Spleen (tissue), 7 donors: Measurements from ENCODE around the gene THBS4.

ENCODE experiments used
- CTCF ChIP-seq, 11 experiments: fragments of 200-600 bp in 7 of 11; fragments of 450-650 bp in 4 of 11; sonication (generic) in 4 of 11; IDR thresholded peaks in 8 of 11; conservative IDR thresholded peaks in 3 of 11; 1 replicate in 7 of 11; 2 replicates in 4 of 11; pipeline versions ENCODE4 v1.4.0 to v1.8.0; 2016 to 2021; ENCODE audit warnings: antibody characterized with exemption in 11 of 11, inconsistent platforms in 4 of 11, mild to moderate bottlenecking in 1 of 11
- POLR2A ChIP-seq, 3 donors: fragments of 450-650 bp; IDR thresholded peaks; one replicate each; pipeline ENCODE4 v1.5.1; 2017; ENCODE audit warnings: antibody characterized with exemption in 3 of 3, mild to moderate bottlenecking in 1 of 3
- POLR2AphosphoS5 ChIP-seq, 3 donors: sonication (generic); formaldehyde crosslinking; IDR thresholded peaks; one replicate each; pipeline ENCODE4 v1.5.1; 2017; ENCODE audit warnings: antibody characterized with exemption in 3 of 3
- donor health status: DM: no; HTN: no; CAD: no; lungs with moderate emphysema.
- donor health status: DM: no; HTN: no; CAD: no.
- donor health status: DM: no; HTN: no; CAD: no.

GRCh38 chr5:80039650-80040049 lies 4.5 kb downstream of the THBS4 start:
- TF ChIP-seq CTCF (IDR thresholded peaks at IDR 0.05 in 8 of 11, conservative IDR thresholded peaks at IDR 0.05 in 3 of 11) (no peak), POLR2A (IDR thresholded peaks at IDR 0.05) (no peak), POLR2AphosphoS5 (IDR thresholded peaks at IDR 0.05) (no peak)
